ENCODE data around the gene ZEB2.

DNA sequence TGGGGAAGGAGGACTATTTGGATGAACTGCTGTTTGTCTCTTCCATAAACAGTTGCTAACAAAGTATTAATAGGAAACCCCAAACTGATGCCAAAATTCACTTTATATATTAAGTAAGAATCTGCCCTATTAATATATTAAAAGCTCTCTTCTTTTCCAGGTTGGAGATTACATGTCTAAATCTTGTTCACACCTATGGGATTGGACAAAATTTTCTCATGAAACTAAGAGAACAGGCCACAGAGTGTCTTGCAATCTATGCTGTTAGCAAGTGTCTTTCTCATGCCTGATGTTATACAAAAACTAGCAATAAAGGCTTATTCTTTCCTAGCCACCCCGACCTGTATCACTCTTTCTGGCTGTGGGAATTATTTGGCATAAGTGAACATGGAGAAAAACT, 18.3 kb downstream of the ZEB2 start:
- TF ChIP-seq, protein P1, sequence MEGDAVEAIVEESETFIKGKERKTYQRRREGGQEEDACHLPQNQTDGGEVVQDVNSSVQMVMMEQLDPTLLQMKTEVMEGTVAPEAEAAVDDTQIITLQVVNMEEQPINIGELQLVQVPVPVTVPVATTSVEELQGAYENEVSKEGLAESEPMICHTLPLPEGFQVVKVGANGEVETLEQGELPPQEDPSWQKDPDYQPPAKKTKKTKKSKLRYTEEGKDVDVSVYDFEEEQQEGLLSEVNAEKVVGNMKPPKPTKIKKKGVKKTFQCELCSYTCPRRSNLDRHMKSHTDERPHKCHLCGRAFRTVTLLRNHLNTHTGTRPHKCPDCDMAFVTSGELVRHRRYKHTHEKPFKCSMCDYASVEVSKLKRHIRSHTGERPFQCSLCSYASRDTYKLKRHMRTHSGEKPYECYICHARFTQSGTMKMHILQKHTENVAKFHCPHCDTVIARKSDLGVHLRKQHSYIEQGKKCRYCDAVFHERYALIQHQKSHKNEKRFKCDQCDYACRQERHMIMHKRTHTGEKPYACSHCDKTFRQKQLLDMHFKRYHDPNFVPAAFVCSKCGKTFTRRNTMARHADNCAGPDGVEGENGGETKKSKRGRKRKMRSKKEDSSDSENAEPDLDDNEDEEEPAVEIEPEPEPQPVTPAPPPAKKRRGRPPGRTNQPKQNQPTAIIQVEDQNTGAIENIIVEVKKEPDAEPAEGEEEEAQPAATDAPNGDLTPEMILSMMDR (IDR thresholded peaks at IDR 0.05): no peak
- TF ChIP-seq POLR2A (IDR thresholded peaks at IDR 0.05) (no peak), EP300 (IDR thresholded peaks at IDR 0.05) (no peak)
